Uterus (tissue), 2 donors: Measurements from ENCODE around the gene PGAM2.

ENCODE experiments used
- CTCF ChIP-seq, 4 experiments: fragments of 200-600 bp in 2 of 4; fragments of 450-650 bp in 2 of 4; sonication (generic) in 2 of 4; IDR thresholded peaks; one replicate each; pipeline ENCODE4 v1.5.1; 2016 to 2019; ENCODE audit warnings: antibody characterized with exemption in 4 of 4, mild to moderate bottlenecking in 2 of 4, moderate library complexity in 1 of 4
- POLR2A ChIP-seq, 2 donors: fragments of 450-650 bp; IDR thresholded peaks; one replicate each; pipeline ENCODE4 v1.6.1; 2016; ENCODE audit warnings: antibody characterized with exemption in 2 of 2, mild to moderate bottlenecking in 1 of 2, moderate library complexity in 1 of 2

- no peak for TF ChIP-seq POLR2A (IDR thresholded peaks at IDR 0.05)
- TF ChIP-seq CTCF (IDR thresholded peaks at IDR 0.05): no peak
These were observed 43.7 kb upstream of the PGAM2 start for GRCh38 chr7:44108768-44109750.
